Duodenal mucosa (tissue), 2 donors: ENCODE data around the gene RIT2.

Experiments
- H3K27ac ChIP-seq: one replicate; pipeline ENCODE4 v1.7.0; 2013; ENCODE audit warnings: low read depth, low read length
- H3K27me3 ChIP-seq, 2 donors: one replicate each; pipeline ENCODE4 v1.7.0; 2013; ENCODE audit warnings: low read length in 2 of 2, control low read depth in 1 of 2; ENCODE audit not compliant: insufficient read depth in 2 of 2, control insufficient read depth in 1 of 2
- H3K36me3 ChIP-seq, 2 donors: one replicate each; pipeline ENCODE4 v1.7.0; 2013; ENCODE audit warnings: low read length in 2 of 2, control low read depth in 1 of 2; ENCODE audit not compliant: insufficient read depth in 2 of 2, control insufficient read depth in 1 of 2
- H3K4me1 ChIP-seq, 2 donors: one replicate each; pipeline ENCODE4 v1.7.0; 2013; ENCODE audit warnings: low read length in 2 of 2, control low read depth in 1 of 2; ENCODE audit not compliant: insufficient read depth in 2 of 2, control insufficient read depth in 1 of 2
- H3K4me3 ChIP-seq, 2 donors: one replicate each; pipeline ENCODE4 v1.7.0; 2013; ENCODE audit warnings: low read length in 2 of 2, low read depth in 1 of 2
- H3K9ac ChIP-seq, 2 donors: one replicate each; pipeline ENCODE4 v1.7.0; 2013; ENCODE audit warnings: low read length in 2 of 2, low read depth in 1 of 2
- H3K9me3 ChIP-seq, 2 donors: one replicate each; pipeline ENCODE4 v1.7.0; 2013; ENCODE audit warnings: low read length in 2 of 2, control low read depth in 1 of 2; ENCODE audit not compliant: control insufficient read depth in 1 of 2

RIT2 gene

GRCh38 chr18:42920621-42921020 lies 194.9 kb downstream of the RIT2 start:
- H3K4me1 ChIP-seq: no peaks in the 10 kb centered on the region
- H3K4me3 ChIP-seq: no peak overlapping the region
- H3K27ac ChIP-seq: no peak overlapping the region
- H3K9ac ChIP-seq: no peak overlapping the region
- no peaks in the 10 kb centered on the region for H3K9me3 ChIP-seq
- no peaks in the 10 kb centered on the region for H3K36me3 ChIP-seq
- no peaks in the 10 kb centered on the region for H3K27me3 ChIP-seq

- H3K9ac ChIP-seq: no peak overlapping the region
- H3K4me3 ChIP-seq: no peak overlapping the region
- H3K9me3 ChIP-seq: peaks cover 0 to 3% of the 10 kb centered on the region in 2 donors
- no peaks in the 10 kb centered on the region for H3K36me3 ChIP-seq
- no peaks in the 10 kb centered on the region for H3K27me3 ChIP-seq
- H3K4me1 ChIP-seq: no peaks in the 10 kb centered on the region
- H3K27ac ChIP-seq: no peak overlapping the region
Measured at GRCh38 chr18:42915299-42915698, 200.2 kb downstream of the RIT2 start.

- Histone ChIP-seq H3K4me3 (no peak overlapping the region), H3K36me3 (no peaks in the 10 kb centered on the region), H3K9me3 (peaks cover 0 to 4% of the 10 kb centered on the region in 2 donors), H3K9ac (no peak overlapping the region), H3K4me1 (no peaks in the 10 kb centered on the region), H3K27ac (no peak overlapping the region), H3K27me3 (no peaks in the 10 kb centered on the region)
Measured at GRCh38 chr18:42914476-42914875, 201.0 kb downstream of the RIT2 start.

- Histone ChIP-seq H3K27ac (no peak overlapping the region), H3K9me3 (peaks cover 0 to 4% of the 10 kb centered on the region in 2 donors), H3K4me3 (no peak overlapping the region), H3K4me1 (no peaks in the 10 kb centered on the region), H3K36me3 (no peaks in the 10 kb centered on the region), H3K9ac (no peak overlapping the region), H3K27me3 (no peaks in the 10 kb centered on the region)
Measured at GRCh38 chr18:42909095-42909494, 206.4 kb downstream of the RIT2 start.

DNA sequence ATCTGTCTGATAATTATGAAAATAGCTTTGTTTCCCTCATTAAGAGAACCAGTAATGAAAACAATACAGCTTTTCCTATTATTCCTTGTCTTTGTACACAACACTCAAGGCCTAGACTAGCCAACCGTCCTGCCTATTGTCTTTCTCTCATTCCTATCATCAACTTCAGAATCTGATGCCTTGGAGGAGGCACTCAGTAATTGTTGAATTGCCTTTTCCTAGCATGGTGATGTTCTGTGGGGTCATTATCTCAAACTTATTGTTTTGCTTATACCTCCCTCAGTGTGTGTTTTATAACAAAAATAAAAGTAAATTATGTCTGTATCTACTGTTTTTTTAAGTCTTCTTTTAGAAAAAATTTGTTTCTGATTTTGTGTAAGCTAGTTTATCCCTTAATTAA lies 208.7 kb downstream of the RIT2 start:
- H3K27me3 ChIP-seq: no peaks in the 10 kb centered on the region
- H3K4me3 ChIP-seq: no peak overlapping the region
- peaks cover 0 to 4% of the 10 kb centered on the region in 2 donors for H3K9me3 ChIP-seq
- H3K36me3 ChIP-seq: no peaks in the 10 kb centered on the region
- H3K4me1 ChIP-seq: no peaks in the 10 kb centered on the region
- no peak overlapping the region for H3K27ac ChIP-seq
- no peak overlapping the region for H3K9ac ChIP-seq

- no peak overlapping the region for H3K27ac ChIP-seq
- H3K4me3 ChIP-seq: no peak overlapping the region
- H3K27me3 ChIP-seq: no peaks in the 10 kb centered on the region
- H3K9ac ChIP-seq: no peak overlapping the region
- no peaks in the 10 kb centered on the region for H3K4me1 ChIP-seq
- H3K9me3 ChIP-seq: no peaks in the 10 kb centered on the region
- H3K36me3 ChIP-seq: no peaks in the 10 kb centered on the region
Measured at GRCh38 chr18:42901161-42901560, 214.3 kb downstream of the RIT2 start.

DNA sequence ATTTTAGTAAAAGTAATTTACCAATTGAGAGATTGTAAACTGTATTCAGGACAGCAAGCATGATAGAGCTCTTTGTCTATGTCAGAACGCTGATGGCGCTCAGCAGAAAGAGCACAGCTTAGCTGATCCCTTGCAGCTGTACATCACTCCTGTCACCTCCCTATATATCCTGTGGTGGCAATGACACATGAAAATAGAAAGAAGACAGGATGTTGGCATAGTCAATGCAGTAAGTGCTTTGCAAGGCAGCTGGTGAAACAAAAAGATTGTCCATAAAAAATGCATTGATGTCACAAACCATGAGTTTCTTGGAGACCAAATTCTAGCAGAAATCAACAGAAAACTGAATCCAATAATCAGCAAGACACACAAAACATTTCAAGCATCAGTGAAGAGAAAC lies 221.5 kb downstream of the RIT2 start:
- H3K4me3 ChIP-seq: no peak overlapping the region
- no peak overlapping the region for H3K27ac ChIP-seq
- no peaks in the 10 kb centered on the region for H3K27me3 ChIP-seq
- H3K4me1 ChIP-seq: no peaks in the 10 kb centered on the region
- no peaks in the 10 kb centered on the region for H3K36me3 ChIP-seq
- H3K9ac ChIP-seq: no peak overlapping the region
- no peaks in the 10 kb centered on the region for H3K9me3 ChIP-seq

- H3K9ac ChIP-seq: no peak overlapping the region
- no peaks in the 10 kb centered on the region for H3K27me3 ChIP-seq
- no peak overlapping the region for H3K4me3 ChIP-seq
- no peak overlapping the region for H3K27ac ChIP-seq
- no peaks in the 10 kb centered on the region for H3K4me1 ChIP-seq
- H3K36me3 ChIP-seq: no peaks in the 10 kb centered on the region
- H3K9me3 ChIP-seq: no peaks in the 10 kb centered on the region
Measured at GRCh38 chr18:42892181-42892580, 223.3 kb downstream of the RIT2 start.

DNA sequence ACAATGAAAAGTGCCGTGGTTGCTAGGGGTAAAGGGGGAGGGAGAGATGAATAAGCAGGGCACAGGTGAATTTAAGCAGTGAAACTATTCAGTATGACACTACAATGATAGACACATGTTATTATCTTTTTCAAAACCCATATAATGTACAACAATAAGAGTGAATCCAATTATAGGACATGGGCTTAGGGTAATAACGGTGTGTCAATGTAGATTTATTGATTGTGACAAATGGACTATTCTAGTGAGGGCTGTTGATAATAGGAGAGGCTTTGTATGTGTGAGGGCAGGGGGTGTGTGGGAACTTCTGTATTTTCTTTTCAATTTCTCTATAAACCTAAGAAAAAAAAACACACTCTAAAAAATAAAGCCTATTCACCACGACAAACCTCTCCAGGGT lies 223.8 kb downstream of the RIT2 start:
- no peaks in the 10 kb centered on the region for H3K27me3 ChIP-seq
- H3K4me1 ChIP-seq: no peaks in the 10 kb centered on the region
- no peak overlapping the region for H3K27ac ChIP-seq
- no peak overlapping the region for H3K9ac ChIP-seq
- H3K4me3 ChIP-seq: no peak overlapping the region
- H3K36me3 ChIP-seq: no peaks in the 10 kb centered on the region
- no peaks in the 10 kb centered on the region for H3K9me3 ChIP-seq

- no peaks in the 10 kb centered on the region for H3K4me1 ChIP-seq
- H3K9ac ChIP-seq: no peak overlapping the region
- H3K27me3 ChIP-seq: no peaks in the 10 kb centered on the region
- H3K4me3 ChIP-seq: no peak overlapping the region
- no peaks in the 10 kb centered on the region for H3K36me3 ChIP-seq
- no peaks in the 10 kb centered on the region for H3K9me3 ChIP-seq
- no peak overlapping the region for H3K27ac ChIP-seq
Measured at GRCh38 chr18:42883169-42883568, 232.3 kb downstream of the RIT2 start.

GRCh38 chr18:42882122-42882521 lies 233.4 kb downstream of the RIT2 start:
- H3K9me3 ChIP-seq: no peaks in the 10 kb centered on the region
- H3K36me3 ChIP-seq: no peaks in the 10 kb centered on the region
- H3K27me3 ChIP-seq: no peaks in the 10 kb centered on the region
- no peaks in the 10 kb centered on the region for H3K4me1 ChIP-seq
- no peak overlapping the region for H3K27ac ChIP-seq
- no peak overlapping the region for H3K9ac ChIP-seq
- H3K4me3 ChIP-seq: no peak overlapping the region
